H1 (cell line): ENCODE results near the gene HIVEP3. TPM values are rescaled to one million over a fixed set of nuclear protein-coding genes. Genes with fewer than 3 reads are reported as not detected.

Experiments
- CTCF ChIA-PET: fragments of 300-600 bp; sonication (Branson Sonifier 250); formaldehyde crosslinking; loops from one replicate; lab custom pipeline; 2021; ENCODE audit not compliant: partially characterized antibody; lab: Charles Lee
- POLR2A ChIA-PET: fragments of 300-600 bp; sonication (Branson Sonifier 250); formaldehyde crosslinking; loops from one replicate; lab custom pipeline; 2021; ENCODE audit warnings: inconsistent platforms; ENCODE audit not compliant: partially characterized antibody; lab: Charles Lee
- DNase-seq, 2 experiments: peaks; one replicate each; pipeline versions ENCODE4 v3.0.0 to v3.0.0-alpha.2; 2010 to 2022; ENCODE audit warnings: low spot score in 2 of 2, low read depth in 1 of 2, mixed read lengths in 1 of 2
- FAIRE-seq: peaks from 2 replicates; lab custom pipeline; 2011; peaks lifted over from hg19 to GRCh38; lab: Jason Lieb, UNC
- H2AFZ ChIP-seq: 2 replicates; pipeline ENCODE4 v1.8.1; 2012; ENCODE audit warnings: low read length, inconsistent platforms
- H2AK5ac ChIP-seq: 2 replicates; pipeline ENCODE4 v1.6.1; 2013; ENCODE audit warnings: low read depth, low read length
- H2BK120ac ChIP-seq: replicated peaks from 2 replicates; pipeline ENCODE3; 2013; ENCODE audit warnings: low read depth, low read length, inconsistent platforms
- H2BK12ac ChIP-seq: 2 replicates; pipeline ENCODE4 v1.6.1; 2013; ENCODE audit warnings: low read depth, low read length
- H2BK15ac ChIP-seq: 2 replicates; pipeline ENCODE4 v1.6.1; 2013; ENCODE audit warnings: low read length
- H2BK20ac ChIP-seq: 2 replicates; pipeline ENCODE4 v1.6.1; 2013; ENCODE audit warnings: low read length
- H2BK5ac ChIP-seq: 2 replicates; pipeline ENCODE4 v1.6.1; 2013; ENCODE audit warnings: low read depth, low read length
- H3K14ac ChIP-seq: 2 replicates; pipeline ENCODE4 v1.6.1; 2013; ENCODE audit warnings: inconsistent platforms; ENCODE audit not compliant: insufficient read length
- H3K18ac ChIP-seq: 2 replicates; pipeline ENCODE4 v1.6.1; 2013; ENCODE audit warnings: low read length; ENCODE audit errors: extremely low read depth
- H3K23ac ChIP-seq: 2 replicates; pipeline ENCODE4 v1.6.1; 2013; ENCODE audit warnings: inconsistent platforms; ENCODE audit not compliant: insufficient read length
- H3K23me2 ChIP-seq: 2 replicates; pipeline ENCODE4 v1.6.1; 2013; ENCODE audit warnings: low read depth, low read length
- H3K27ac ChIP-seq: 2 replicates; pipeline ENCODE4 v1.6.1; 2011; ENCODE audit warnings: low read depth, low read length, inconsistent platforms
- H3K27me3 ChIP-seq, 4 experiments: replicated peaks in 1 of 4; 1 replicate in 1 of 4; 2 replicates in 3 of 4; pipeline versions ENCODE4 v1.6.1 to v1.8.1; 2011 to 2013; ENCODE audit warnings: low read length in 3 of 4, mild to moderate bottlenecking in 3 of 4, inconsistent platforms in 2 of 4, mixed read lengths in 2 of 4, moderate library complexity in 1 of 4; ENCODE audit not compliant: control insufficient read depth in 3 of 4, insufficient read depth in 3 of 4; ENCODE audit errors: extremely low read depth in 1 of 4
- H3K36me3 ChIP-seq, 4 experiments: 2 replicates each; pipeline versions ENCODE4 v1.6.1 to v1.8.1; 2011 to 2013; ENCODE audit warnings: mild to moderate bottlenecking in 4 of 4, low read length in 3 of 4, moderate library complexity in 2 of 4, control low read depth in 1 of 4, inconsistent platforms in 1 of 4; ENCODE audit not compliant: insufficient read depth in 4 of 4, control insufficient read depth in 2 of 4
- H3K4ac ChIP-seq: replicated peaks from 2 replicates; pipeline ENCODE3; 2013; ENCODE audit warnings: low read length, low read depth, mixed read lengths, inconsistent platforms; ENCODE audit not compliant: insufficient read length
- H3K4me1 ChIP-seq, 4 experiments: replicated peaks in 1 of 4; 1 replicate in 1 of 4; 2 replicates in 3 of 4; pipeline versions ENCODE4 v1.6.1 to v1.8.1; 2011 to 2013; ENCODE audit warnings: low read length in 3 of 4, inconsistent platforms in 2 of 4, mixed read lengths in 1 of 4; ENCODE audit not compliant: insufficient read depth in 4 of 4, control insufficient read depth in 3 of 4
- H3K4me2 ChIP-seq, 2 experiments: 2 replicates each; pipeline versions ENCODE4 v1.6.1 to v1.8.1; 2011 to 2013; ENCODE audit warnings: low read depth in 2 of 2, low read length in 2 of 2, control low read depth in 1 of 2, inconsistent platforms in 1 of 2, mild to moderate bottlenecking in 1 of 2; ENCODE audit not compliant: insufficient read depth in 1 of 2
- H3K4me3 ChIP-seq, 4 experiments: fragments of 200-600, 300-600 bp in 1 of 4; sonication (generic), shearing (Covaris generic), sonication (Bioruptor Twin) in 1 of 4; 2 replicates each; pipeline versions ENCODE4 v1.5.1 to v1.8.1; 2011 to 2016; ENCODE audit warnings: low read length in 4 of 4, low read depth in 3 of 4, control low read depth in 2 of 4, inconsistent platforms in 2 of 4, mild to moderate bottlenecking in 2 of 4, mixed read lengths in 1 of 4, moderate library complexity in 1 of 4; ENCODE audit not compliant: insufficient read depth in 2 of 4; ENCODE audit errors: extremely low read depth in 1 of 4
- H3K56ac ChIP-seq: replicated peaks from 2 replicates; pipeline ENCODE3; 2013; ENCODE audit warnings: low read depth, mild to moderate bottlenecking, mixed read lengths, low read length, inconsistent platforms; ENCODE audit not compliant: insufficient read length
- H3K79me1 ChIP-seq: 2 replicates; pipeline ENCODE4 v1.6.1; 2013; ENCODE audit warnings: low read depth, low read length, control low read depth
- H3K79me2 ChIP-seq, 2 experiments: 2 replicates each; pipeline versions ENCODE4 v1.6.1 to v1.8.1; 2012 to 2013; ENCODE audit warnings: low read length in 2 of 2, mild to moderate bottlenecking in 2 of 2, inconsistent platforms in 1 of 2; ENCODE audit not compliant: insufficient read depth in 2 of 2, control insufficient read depth in 1 of 2
- H3K9ac ChIP-seq, 4 experiments: replicated peaks in 1 of 4; 1 replicate in 1 of 4; 2 replicates in 3 of 4; pipeline versions ENCODE4 v1.6.1 to v1.8.1; 2011 to 2013; ENCODE audit warnings: low read depth in 3 of 4, low read length in 3 of 4, control low read depth in 2 of 4, mild to moderate bottlenecking in 2 of 4, moderate library complexity in 2 of 4, inconsistent platforms in 1 of 4; ENCODE audit errors: extremely low read depth in 1 of 4
- H3K9me3 ChIP-seq, 2 experiments: 2 replicates each; pipeline versions ENCODE4 v1.6.1 to v1.8.1; 2012 to 2013; ENCODE audit warnings: mild to moderate bottlenecking in 2 of 2, moderate library complexity in 2 of 2, control low read depth in 1 of 2, inconsistent platforms in 1 of 2, low read depth in 1 of 2, low read length in 1 of 2, mixed read lengths in 1 of 2; ENCODE audit not compliant: insufficient read depth in 2 of 2
- H4K20me1 ChIP-seq, 2 experiments: replicated peaks in 1 of 2; 2 replicates each; pipeline versions ENCODE3 to v1.8.1; 2011 to 2013; ENCODE audit warnings: inconsistent platforms in 2 of 2, low read length in 2 of 2, mild to moderate bottlenecking in 1 of 2; ENCODE audit not compliant: insufficient read depth in 2 of 2, control insufficient read depth in 1 of 2
- H4K5ac ChIP-seq: 2 replicates; pipeline ENCODE4 v1.6.1; 2013; ENCODE audit warnings: low read length, low read depth, mixed read lengths, inconsistent platforms; ENCODE audit not compliant: insufficient read length
- H4K8ac ChIP-seq: 2 replicates; pipeline ENCODE4 v1.8.0; 2013; ENCODE audit warnings: mild to moderate bottlenecking, moderate library complexity, low read length, inconsistent platforms; ENCODE audit not compliant: insufficient read depth; ENCODE audit errors: extremely low read depth
- H4K91ac ChIP-seq: replicated peaks from 2 replicates; pipeline ENCODE3; 2013; ENCODE audit warnings: low read length, mixed read lengths, inconsistent platforms; ENCODE audit not compliant: insufficient read length
- BRCA1 ChIP-seq: IDR thresholded peaks from 2 replicates; pipeline ENCODE4 v1.6.1; 2012; ENCODE audit warnings: low read depth, low read length, improper control_type of control experiment
- CTCF ChIP-seq, 3 experiments: IDR thresholded peaks; 1 replicate in 2 of 3; 2 replicates in 1 of 3; pipeline versions ENCODE4 v1.5.1 to v1.6.1; 2011; ENCODE audit warnings: low read length in 3 of 3, mild to moderate bottlenecking in 3 of 3, inconsistent platforms in 2 of 3, low read depth in 1 of 3, moderate library complexity in 1 of 3; ENCODE audit not compliant: insufficient read depth in 1 of 3; ENCODE audit errors: control extremely low read depth in 1 of 3
- FOSL1 ChIP-seq: IDR thresholded peaks from 2 replicates; pipeline ENCODE4 v1.6.1; 2011; ENCODE audit warnings: mild to moderate bottlenecking, low read depth, low read length, moderate library complexity; ENCODE audit not compliant: insufficient read depth
- KDM1A ChIP-seq: fragments of 200-600, 300-600 bp; sonication (generic); IDR thresholded peaks from 2 replicates; pipeline ENCODE4 v1.7.1; 2016; ENCODE audit warnings: mild to moderate bottlenecking, low read length, borderline replicate concordance
- MAX ChIP-seq: IDR thresholded peaks from 2 replicates; pipeline ENCODE4 v1.6.1; 2012; ENCODE audit warnings: inconsistent platforms
- NRF1 ChIP-seq: IDR thresholded peaks from 2 replicates; pipeline ENCODE4 v1.6.1; 2011; ENCODE audit warnings: mild to moderate bottlenecking, low read depth, low read length, improper control_type of control experiment
- RNF2 ChIP-seq: fragments of 200-900, 300-1000 bp; sonication (generic); IDR thresholded peaks from 2 replicates; pipeline ENCODE4 v1.7.1; 2016; ENCODE audit warnings: borderline replicate concordance, low read depth, mild to moderate bottlenecking, antibody characterized with exemption, low read length; ENCODE audit not compliant: poor library complexity, severe bottlenecking; ENCODE audit errors: missing control alignments
- SP4 ChIP-seq: IDR thresholded peaks from 2 replicates; pipeline ENCODE4 v1.6.1; 2012; ENCODE audit warnings: low read length, inconsistent platforms
- YY1 ChIP-seq: IDR thresholded peaks from 2 replicates; pipeline ENCODE4 v1.6.1; 2011; ENCODE audit warnings: low read depth, mild to moderate bottlenecking, low read length
- WGBS, 2 experiments: shearing (Covaris generic) in 1 of 2; methylation state at CpG; one replicate each; pipeline versions ENCODE4 v1.1.6 to v1.1.7; 2013 to 2015; ENCODE audit warnings: low lambda C conversion rate in 2 of 2, mixed read lengths in 2 of 2, inconsistent platforms in 1 of 2, low coverage in 1 of 2, missing lambda C conversion rate in 1 of 2; ENCODE audit not compliant: insufficient replicate concordance in 2 of 2, insufficient coverage in 1 of 2, insufficient read length in 1 of 2; ENCODE audit errors: extremely low coverage in 1 of 2, missing lambda C conversion rate in 1 of 2; 5-methylcytosine and 5-hydroxymethylcytosine counted together
- polyA plus RNA-seq, 7 experiments: library from polyadenylated mRNA; depleted of rRNA in 3 of 7; stranded (reverse) in 5 of 7; unstranded in 2 of 7; fragments of >200 nt in 5 of 7; fragments of 200-250 nt in 2 of 7; gene quantifications; 1 replicate in 5 of 7; 2 replicates in 1 of 7; 4 replicates in 1 of 7; pipeline versions ENCODE4 v1.2.1 to v1.2.3, GENCODE V29; 2011 to 2013; ENCODE audit warnings: missing spikeins in 2 of 7, mixed read lengths in 2 of 7
- total RNA-seq: library from RNA; stranded (reverse); fragmentation: NEBNext Ultra II Directional; extraction: Animal tissue kit (Norgen Biotek cat#: 25700); gene quantifications from 2 replicates; pipeline ENCODE4 v1.2.1, GENCODE V29; 2021

Gene HIVEP3
- total and polyA plus RNA-seq, 2 of the 8 experiments (the other 6 are each of a cell fraction or from before 2014, with no cell fraction given) = 0.24 to 0.69 TPM

DNA sequence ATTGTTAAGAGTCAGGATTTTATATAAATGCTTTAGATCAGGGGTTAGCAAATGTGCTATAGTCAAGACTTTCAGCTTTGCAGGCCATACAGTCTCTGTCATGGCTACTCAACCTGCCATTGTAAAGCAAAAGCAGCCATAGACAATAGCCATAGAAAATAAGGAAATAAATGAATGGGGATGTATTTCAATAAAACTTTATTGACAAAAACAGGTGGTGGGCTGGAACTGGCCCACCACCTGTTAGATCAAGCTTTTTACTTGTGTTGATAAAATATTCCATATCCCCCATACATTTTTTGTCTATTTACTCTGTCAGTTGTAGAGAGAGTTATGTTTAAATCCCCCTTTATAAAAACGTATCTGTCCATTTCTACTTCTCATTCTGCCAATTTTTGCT lies 98.9 kb downstream of the HIVEP3 start:
- no peaks in the 10 kb centered on the region for H4K20me1 ChIP-seq
- no peaks in the 10 kb centered on the region for H3K9me3 ChIP-seq
- H2AFZ ChIP-seq = no peak overlapping the region
- H2BK120ac ChIP-seq = no peak overlapping the region
- no peak for DNase-seq
- no peak overlapping the region for H3K4me2 ChIP-seq
- no peak overlapping the region for H2BK12ac ChIP-seq
- no peak overlapping the region for H3K14ac ChIP-seq
- no peak overlapping the region for H2BK5ac ChIP-seq
- no peak overlapping the region for H2BK15ac ChIP-seq
- H3K4me1 ChIP-seq = peaks cover 3 to 12% (median 5%) of the 10 kb centered on the region in 4 experiments; a peak in 4 of 7 replicates
- no peak overlapping the region for H3K27ac ChIP-seq
- H2AK5ac ChIP-seq = no peak overlapping the region
- H3K9ac ChIP-seq = no peak overlapping the region
- FAIRE-seq = no peak
- H3K4ac ChIP-seq = no peak overlapping the region
- no peak overlapping the region for H3K18ac ChIP-seq
- H3K36me3 ChIP-seq = no peaks in the 10 kb centered on the region
- H2BK20ac ChIP-seq = no peak overlapping the region
- H3K56ac ChIP-seq = no peak overlapping the region
- no peak overlapping the region for H4K8ac ChIP-seq
- no peaks in the 10 kb centered on the region for H3K79me1 ChIP-seq
- H3K27me3 ChIP-seq = no peaks in the 10 kb centered on the region
- H3K79me2 ChIP-seq = no peaks in the 10 kb centered on the region
- no peak overlapping the region for H3K23ac ChIP-seq
- 91% methylated on average over 1 of the region's 1 CpG; no CpG with 5 or more reads in 1 of the 2 experiments for WGBS, 2 experiments
- POLR2A ChIA-PET = no interaction called here
- H3K4me3 ChIP-seq = no peak overlapping the region
- CTCF ChIA-PET = interaction anchor here (1.6 kb wide), 1 partner anchor 16 kb away, joined by 3 read pairs; no protein-coding TSS in a partner anchor
- no peak overlapping the region for H4K91ac ChIP-seq
- no peaks in the 10 kb centered on the region for H3K23me2 ChIP-seq
- no peak overlapping the region for H4K5ac ChIP-seq
- TF ChIP-seq YY1 = no peak
- TF ChIP-seq NRF1 = no peak
- no peak for TF ChIP-seq SP4
- TF ChIP-seq FOSL1 = no peak
- no peak for TF ChIP-seq BRCA1
- TF ChIP-seq CTCF (IDR thresholded peaks at IDR 0.05; ENCODE audit: control extremely low read depth in 1 of 3, insufficient read depth in 1 of 3, low read depth in 1 of 3, low read length in 3 of 3) = no peak
- no peak for TF ChIP-seq MAX
- TF ChIP-seq RNF2 = no peak
- no peak for TF ChIP-seq KDM1A
